ENCODE results near the gene AP5Z1. TPM values are rescaled to one million over a fixed set of nuclear protein-coding genes. Genes with fewer than 3 reads are reported as not detected.

The AP5Z1 gene
- total RNA-seq, 4 donors from 2014 or later = 51.0 to 93.0 (median 69.9) TPM

DNA sequence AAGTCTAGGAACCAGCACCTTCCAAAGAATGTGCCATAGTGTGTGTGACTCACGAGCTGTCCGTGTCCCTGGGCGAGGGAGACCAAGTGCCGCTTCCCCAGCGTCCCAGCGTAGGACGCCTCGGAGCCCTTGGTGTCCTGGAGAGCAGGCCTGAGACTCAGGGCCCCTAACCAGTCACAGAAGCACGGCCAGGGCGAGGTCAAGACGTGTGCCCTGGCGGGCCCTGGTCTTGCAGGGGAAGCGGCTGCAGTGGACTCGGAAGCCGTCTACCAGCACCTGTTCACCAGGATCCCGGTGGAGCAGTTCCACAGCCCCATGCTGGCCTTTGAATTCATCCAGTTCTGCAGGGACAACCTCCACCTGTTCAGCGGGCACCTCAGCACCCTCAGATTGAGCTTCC, 10.6 kb downstream of the AP5Z1 start:
- TF ChIP-seq CTCF (IDR thresholded peaks at IDR 0.05) = no peak
- no peak for TF ChIP-seq POLR2A (IDR thresholded peaks at IDR 0.05)
- Histone ChIP-seq H3K9me3 (no peaks in the 10 kb centered on the region), H3K4me3 (no peak overlapping the region), H3K36me3 (peaks cover 0 to 100% (median 0%) of the 10 kb centered on the region in 3 donors), H3K27me3 (no peaks in the 10 kb centered on the region), H3K27ac (no peak overlapping the region), H3K4me1 (no peaks in the 10 kb centered on the region)
- no peak for DNase-seq

DNA sequence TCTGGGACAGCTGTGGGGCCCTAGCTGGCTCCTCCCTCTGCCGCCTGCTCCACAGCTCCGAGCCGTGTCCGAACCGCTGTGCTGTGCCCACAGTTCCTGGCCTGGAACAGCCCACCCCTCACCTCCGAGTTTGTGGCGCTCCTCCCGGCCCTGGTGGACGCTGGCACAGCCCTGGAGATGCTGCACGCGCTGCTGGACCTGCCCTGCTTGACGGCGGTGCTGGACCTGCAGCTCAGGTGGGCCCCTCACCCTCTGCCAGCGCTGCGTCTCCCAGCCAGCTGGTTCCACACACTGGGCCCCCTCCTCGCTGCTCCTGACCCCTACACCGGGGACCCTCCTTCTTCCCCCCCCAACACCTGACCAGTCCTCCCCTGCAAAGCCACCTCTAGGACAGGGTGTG, 12.1 kb downstream of the AP5Z1 start:
- H3K4me1 ChIP-seq = peaks cover 0 to under 1% (median under 1%) of the 10 kb centered on the region in 4 donors
- H3K27ac ChIP-seq = no peak overlapping the region
- no peak overlapping the region for H3K4me3 ChIP-seq
- no peak for TF ChIP-seq POLR2A (IDR thresholded peaks at IDR 0.05)
- no peak for TF ChIP-seq CTCF (IDR thresholded peaks at IDR 0.05)
- H3K36me3 ChIP-seq = peaks cover 0 to 90% (median 0%) of the 10 kb centered on the region in 3 donors
- no peaks in the 10 kb centered on the region for H3K9me3 ChIP-seq
- DNase-seq = no peak
- H3K27me3 ChIP-seq = no peaks in the 10 kb centered on the region

- Histone ChIP-seq H3K36me3 (peaks cover 0 to 84% (median 0%) of the 10 kb centered on the region in 3 donors), H3K4me1 (peaks cover 0 to 6% (median 3%) of the 10 kb centered on the region in 4 donors), H3K27ac (no peak overlapping the region), H3K27me3 (no peaks in the 10 kb centered on the region), H3K9me3 (no peaks in the 10 kb centered on the region), H3K4me3 (no peak overlapping the region)
- DNase-seq = no peak
- TF ChIP-seq POLR2A (IDR thresholded peaks at IDR 0.05) = no peak
- TF ChIP-seq CTCF (IDR thresholded peaks at IDR 0.05) = no peak
Observed at GRCh38 chr7:4787947-4788626, 12.7 kb downstream of the AP5Z1 start.

- H3K9me3 ChIP-seq = no peaks in the 10 kb centered on the region
- no peak overlapping the region for H3K4me3 ChIP-seq
- H3K27ac ChIP-seq = no peak overlapping the region
- H3K27me3 ChIP-seq = no peaks in the 10 kb centered on the region
- DNase-seq = no peak
- TF ChIP-seq POLR2A (IDR thresholded peaks at IDR 0.05) (no peak), CTCF (IDR thresholded peaks at IDR 0.05) (no peak)
- H3K4me1 ChIP-seq = peaks cover 0 to 8% (median 3%) of the 10 kb centered on the region in 4 donors
- peaks cover 0 to 78% (median 0%) of the 10 kb centered on the region in 3 donors for H3K36me3 ChIP-seq
Observed at GRCh38 chr7:4788627-4789189, 13.3 kb downstream of the AP5Z1 start.

GRCh38 chr7:4789194-4790077, 14.0 kb downstream of the AP5Z1 start:
- no peak for DNase-seq
- H3K4me3 ChIP-seq = no peak overlapping the region
- H3K36me3 ChIP-seq = peaks cover 0 to 71% (median 0%) of the 10 kb centered on the region in 3 donors
- H3K9me3 ChIP-seq = no peaks in the 10 kb centered on the region
- TF ChIP-seq CTCF (IDR thresholded peaks at IDR 0.05) (no peak), POLR2A (IDR thresholded peaks at IDR 0.05) (no peak)
- H3K27ac ChIP-seq = no peak overlapping the region
- H3K27me3 ChIP-seq = no peaks in the 10 kb centered on the region
- H3K4me1 ChIP-seq = peaks cover 0 to 8% (median 3%) of the 10 kb centered on the region in 4 donors

All from Peyer's patch (tissue), 4 donors.